H9 (cell line): ENCODE measurements around the gene GYG1. TPM values are rescaled to one million over a fixed set of nuclear protein-coding genes. Genes with fewer than 3 reads are reported as not detected.

Experiments used
- DNase-seq: peaks from one replicate; pipeline ENCODE4 v3.0.0-alpha.2; 2017
- H2AFZ ChIP-seq: one replicate; pipeline ENCODE4 v1.6.1; 2013; ENCODE audit warnings: mild to moderate bottlenecking, low read length, control low read depth, moderate library complexity
- H2AK5ac ChIP-seq: 2 replicates; pipeline ENCODE4 v1.6.1; 2013; ENCODE audit warnings: low read length, control low read depth, mixed read lengths; ENCODE audit not compliant: insufficient read length
- H2BK120ac ChIP-seq: one replicate; pipeline ENCODE4 v1.6.1; 2013; ENCODE audit warnings: low read depth, mild to moderate bottlenecking, low read length, control low read depth, inconsistent platforms; ENCODE audit not compliant: poor library complexity, severe bottlenecking
- H2BK12ac ChIP-seq: 2 replicates; pipeline ENCODE4 v1.6.1; 2013; ENCODE audit warnings: low read length, control low read depth, mixed read lengths, low read depth; ENCODE audit not compliant: insufficient read length
- H2BK15ac ChIP-seq: 2 replicates; pipeline ENCODE4 v1.6.1; 2013; ENCODE audit warnings: low read depth, low read length, control low read depth
- H2BK20ac ChIP-seq: one replicate; pipeline ENCODE4 v1.6.1; 2013; ENCODE audit warnings: low read depth, mild to moderate bottlenecking, low read length, control low read depth, inconsistent platforms; ENCODE audit not compliant: poor library complexity, severe bottlenecking
- H2BK5ac ChIP-seq: 2 replicates; pipeline ENCODE4 v1.6.1; 2013; ENCODE audit warnings: low read length, control low read depth, mixed read lengths; ENCODE audit not compliant: insufficient read length
- H3K14ac ChIP-seq: 2 replicates; pipeline ENCODE4 v1.6.1; 2013; ENCODE audit warnings: low read length, control low read depth; ENCODE audit not compliant: insufficient read depth
- H3K18ac ChIP-seq: 2 replicates; pipeline ENCODE4 v1.6.1; 2013; ENCODE audit warnings: low read depth, mild to moderate bottlenecking, mixed read lengths, low read length, control low read depth; ENCODE audit not compliant: insufficient read length
- H3K23ac ChIP-seq: 2 replicates; pipeline ENCODE4 v1.6.1; 2013; ENCODE audit warnings: low read length, control low read depth, mixed read lengths, low read depth; ENCODE audit not compliant: insufficient read length
- H3K23me2 ChIP-seq: 2 replicates; pipeline ENCODE4 v1.6.1; 2013; ENCODE audit warnings: low read depth, mild to moderate bottlenecking, mixed read lengths, low read length, control low read depth; ENCODE audit not compliant: insufficient read length, poor library complexity, severe bottlenecking
- H3K27ac ChIP-seq: 2 replicates; pipeline ENCODE4 v1.5.1; 2013; ENCODE audit warnings: low read length, control low read depth, mixed read lengths, low read depth; ENCODE audit not compliant: insufficient read length
- H3K27me3 ChIP-seq: 2 replicates; pipeline ENCODE4 v1.6.1; 2013; ENCODE audit warnings: low read length, control low read depth, inconsistent platforms; ENCODE audit not compliant: insufficient read depth
- H3K4ac ChIP-seq: 2 replicates; pipeline ENCODE4 v1.6.1; 2013; ENCODE audit warnings: low read depth, mild to moderate bottlenecking, control low read depth, inconsistent platforms, low read length, moderate library complexity
- H3K4me1 ChIP-seq: 2 replicates; pipeline ENCODE4 v1.6.1; 2013; ENCODE audit warnings: low read length, control low read depth, inconsistent platforms; ENCODE audit not compliant: insufficient read depth
- H3K4me2 ChIP-seq: 2 replicates; pipeline ENCODE4 v1.6.1; 2013; ENCODE audit warnings: low read length, control low read depth, mixed read lengths; ENCODE audit not compliant: insufficient read length, insufficient read depth
- H3K56ac ChIP-seq: 2 replicates; pipeline ENCODE4 v1.6.1; 2013; ENCODE audit warnings: low read depth, mild to moderate bottlenecking, mixed read lengths, low read length, control low read depth; ENCODE audit not compliant: insufficient read length
- H3K79me1 ChIP-seq: 2 replicates; pipeline ENCODE4 v1.6.1; 2013; ENCODE audit warnings: low read depth, mild to moderate bottlenecking, moderate library complexity, low read length, control low read depth, inconsistent platforms; ENCODE audit not compliant: insufficient read depth, poor library complexity, severe bottlenecking
- H3K79me2 ChIP-seq: 2 replicates; pipeline ENCODE4 v1.6.1; 2013; ENCODE audit warnings: low read length, control low read depth, inconsistent platforms; ENCODE audit not compliant: insufficient read depth
- H3K9ac ChIP-seq: 2 replicates; pipeline ENCODE4 v1.6.1; 2013; ENCODE audit warnings: low read length, control low read depth, mixed read lengths; ENCODE audit not compliant: insufficient read length; ENCODE audit errors: extremely low read depth
- H3K9me3 ChIP-seq: one replicate; pipeline ENCODE4 v1.6.1; 2013; ENCODE audit warnings: low read depth, low read length, inconsistent platforms; ENCODE audit not compliant: control insufficient read depth
- H3T11ph ChIP-seq: one replicate; pipeline ENCODE4 v1.6.1; 2013; ENCODE audit warnings: mild to moderate bottlenecking, low read length, control low read depth, inconsistent platforms
- H4K20me1 ChIP-seq: one replicate; pipeline ENCODE4 v1.6.1; 2013; ENCODE audit not compliant: control insufficient read depth, insufficient read length, insufficient read depth
- H4K5ac ChIP-seq: 2 replicates; pipeline ENCODE4 v1.6.1; 2013; ENCODE audit warnings: low read depth, mild to moderate bottlenecking, mixed read lengths, low read length, control low read depth; ENCODE audit not compliant: insufficient read length
- H4K8ac ChIP-seq: replicated peaks from 2 replicates; pipeline ENCODE4 v1.6.1; 2013; ENCODE audit warnings: low read length, control low read depth, mixed read lengths, low read depth; ENCODE audit not compliant: insufficient read length
- H4K91ac ChIP-seq: 2 replicates; pipeline ENCODE4 v1.6.1; 2013; ENCODE audit warnings: low read depth, mild to moderate bottlenecking, moderate library complexity, mixed read lengths, low read length, control low read depth; ENCODE audit not compliant: insufficient read length
- H3K27ac Mint-ChIP-seq, 3 experiments: 2 replicates in 2 of 3; 3 replicates in 1 of 3; pipeline ENCODE4 v1.8.0; 2020 to 2021; ENCODE audit warnings: mixed read lengths in 3 of 3, mild to moderate bottlenecking in 1 of 3, moderate library complexity in 1 of 3
- H3K27me3 Mint-ChIP-seq: 2 replicates; pipeline ENCODE4 v1.8.0; 2021; ENCODE audit warnings: low read depth, mild to moderate bottlenecking, moderate library complexity, mixed read lengths
- H3K36me3 Mint-ChIP-seq, 3 experiments: 2 replicates in 2 of 3; 3 replicates in 1 of 3; pipeline ENCODE4 v1.8.0; 2020 to 2021; ENCODE audit warnings: low read depth in 3 of 3, mixed read lengths in 3 of 3; ENCODE audit not compliant: insufficient read depth in 1 of 3
- H3K4me1 Mint-ChIP-seq, 2 experiments: 2 replicates each; pipeline ENCODE4 v1.8.0; 2020; ENCODE audit warnings: mixed read lengths in 2 of 2
- H3K4me3 Mint-ChIP-seq, 2 experiments: 2 replicates in 1 of 2; 3 replicates in 1 of 2; pipeline ENCODE4 v1.8.0; 2020 to 2021; ENCODE audit warnings: mild to moderate bottlenecking in 2 of 2, mixed read lengths in 2 of 2, moderate library complexity in 1 of 2
- H3K9me3 Mint-ChIP-seq, 2 experiments: 2 replicates in 1 of 2; 3 replicates in 1 of 2; pipeline ENCODE4 v1.8.0; 2020; ENCODE audit warnings: mild to moderate bottlenecking in 2 of 2, mixed read lengths in 2 of 2, moderate library complexity in 1 of 2
- WGBS: extraction: QIAGEN DNeasy Blood & Tissue Kit; methylation state at CpG from one replicate; pipeline ENCODE4 v1.1.7; 2013; ENCODE audit warnings: missing lambda C conversion rate, low lambda C conversion rate, mixed read lengths; ENCODE audit not compliant: insufficient read length; ENCODE audit errors: extremely low coverage; 5-methylcytosine and 5-hydroxymethylcytosine counted together
- total RNA-seq: library from RNA; stranded (reverse); gene quantifications from 2 replicates; pipeline ENCODE4 v1.2.1, GENCODE V29; 2021
- TF ChIP-seq, protein P1 (sequence below): fragments of 200-600 bp; sonication (generic); conservative IDR thresholded peaks from 3 replicates; pipeline ENCODE4 v1.8.0; 2021; ENCODE audit warnings: antibody characterized with exemption, mild to moderate bottlenecking

GYG1 gene
- total RNA-seq, 1 experiment from 2014 or later = 31.5 TPM

DNA sequence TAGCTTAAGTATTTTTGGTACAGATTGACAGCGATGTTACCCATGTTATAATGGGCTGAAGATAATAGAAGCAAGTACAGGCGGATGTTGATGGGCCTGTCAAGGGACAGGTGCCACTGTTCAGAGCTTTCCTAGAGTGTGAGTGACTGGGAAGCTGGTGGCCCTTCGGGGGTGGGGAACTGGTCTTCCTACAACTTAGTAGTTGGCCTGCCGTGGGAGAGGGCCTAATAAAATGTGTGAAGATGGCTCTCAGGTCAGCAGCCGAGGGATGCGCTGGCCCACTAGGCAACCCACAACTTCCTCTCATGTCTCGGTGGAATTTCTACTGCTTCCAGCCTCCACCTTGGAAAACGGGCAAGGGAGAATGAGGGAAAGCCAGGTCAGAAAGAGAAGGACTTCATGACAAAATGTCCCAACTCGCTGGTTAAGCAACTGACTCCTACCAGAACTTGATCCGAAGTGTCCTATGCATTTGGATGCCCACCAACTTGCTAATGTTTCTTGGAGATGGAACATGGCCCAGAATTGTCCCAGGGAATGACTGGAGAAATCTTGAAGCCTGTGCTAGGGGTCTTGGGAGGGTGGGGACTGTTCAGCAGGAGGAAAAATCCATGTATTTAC is 1.4 kb downstream of the GYG1 start:
- no peak for DNase-seq
- no peak overlapping the region for H2BK120ac ChIP-seq
- H3K18ac ChIP-seq = no peak overlapping the region
- H3K14ac ChIP-seq = no peak overlapping the region
- no peak overlapping the region for H2BK15ac ChIP-seq
- no peak overlapping the region for H4K5ac ChIP-seq
- no peaks in the 10 kb centered on the region for H3K9me3 Mint-ChIP-seq
- no peak overlapping the region for H3K4ac ChIP-seq
- H4K20me1 ChIP-seq = no peaks in the 10 kb centered on the region
- peak overlapping the region; percentile 70 to 74 for H3K4me3 Mint-ChIP-seq
- H3K4me1 Mint-ChIP-seq = peaks cover 23 to 25% of the 10 kb centered on the region in 2 experiments
- peaks cover 2% of the 10 kb centered on the region; the same call in 1 of the 2 replicates for H3K79me2 ChIP-seq
- no peak overlapping the region for H3T11ph ChIP-seq
- no peak overlapping the region for H2BK12ac ChIP-seq
- no peak overlapping the region for H3K27ac ChIP-seq
- no peaks in the 10 kb centered on the region for H3K79me1 ChIP-seq
- no peak overlapping the region for H3K9ac ChIP-seq
- no peak overlapping the region for H2BK20ac ChIP-seq
- H2AK5ac ChIP-seq = no peak overlapping the region
- no peak overlapping the region for H4K91ac ChIP-seq
- no peak overlapping the region for H2BK5ac ChIP-seq
- H3K27me3 Mint-ChIP-seq = peaks cover 17% of the 10 kb centered on the region
- H3K4me1 ChIP-seq = peaks cover 3% of the 10 kb centered on the region
- no peaks in the 10 kb centered on the region for H3K9me3 ChIP-seq
- H3K23me2 ChIP-seq = peaks cover 4% of the 10 kb centered on the region
- H3K27ac Mint-ChIP-seq = no peak overlapping the region
- no peak overlapping the region for H2AFZ ChIP-seq
- H3K27me3 ChIP-seq = no peaks in the 10 kb centered on the region; the same call in 1 of the 2 replicates
- H3K4me2 ChIP-seq = peak overlapping the region; percentile 41
- no peak overlapping the region for H3K23ac ChIP-seq
- H3K56ac ChIP-seq = no peak overlapping the region
- H3K36me3 Mint-ChIP-seq = peaks cover 2 to 24% (median 20%) of the 10 kb centered on the region in 3 experiments; a peak in 5 of 7 replicates
- no CpG with 5 or more reads among the region's 10 CpGs for WGBS
- no peak overlapping the region for H4K8ac ChIP-seq
- TF ChIP-seq, protein P1, sequence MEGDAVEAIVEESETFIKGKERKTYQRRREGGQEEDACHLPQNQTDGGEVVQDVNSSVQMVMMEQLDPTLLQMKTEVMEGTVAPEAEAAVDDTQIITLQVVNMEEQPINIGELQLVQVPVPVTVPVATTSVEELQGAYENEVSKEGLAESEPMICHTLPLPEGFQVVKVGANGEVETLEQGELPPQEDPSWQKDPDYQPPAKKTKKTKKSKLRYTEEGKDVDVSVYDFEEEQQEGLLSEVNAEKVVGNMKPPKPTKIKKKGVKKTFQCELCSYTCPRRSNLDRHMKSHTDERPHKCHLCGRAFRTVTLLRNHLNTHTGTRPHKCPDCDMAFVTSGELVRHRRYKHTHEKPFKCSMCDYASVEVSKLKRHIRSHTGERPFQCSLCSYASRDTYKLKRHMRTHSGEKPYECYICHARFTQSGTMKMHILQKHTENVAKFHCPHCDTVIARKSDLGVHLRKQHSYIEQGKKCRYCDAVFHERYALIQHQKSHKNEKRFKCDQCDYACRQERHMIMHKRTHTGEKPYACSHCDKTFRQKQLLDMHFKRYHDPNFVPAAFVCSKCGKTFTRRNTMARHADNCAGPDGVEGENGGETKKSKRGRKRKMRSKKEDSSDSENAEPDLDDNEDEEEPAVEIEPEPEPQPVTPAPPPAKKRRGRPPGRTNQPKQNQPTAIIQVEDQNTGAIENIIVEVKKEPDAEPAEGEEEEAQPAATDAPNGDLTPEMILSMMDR = no peak
